Endothelial cell of umbilical vein (primary cell): ENCODE measurements around the gene TRERF1. TPM values are rescaled to one million over a fixed set of nuclear protein-coding genes. Genes with fewer than 3 reads are reported as not detected.

Source experiments
- BruUV-seq: library from RNA; stranded (reverse); fragments of 400-500 nt; replicated peaks from 2 replicates; lab custom pipeline; 2021; lab: Mats Ljungman, UMichigan
- CTCF ChIA-PET: fragments of 300-600, 350-600 bp; sonication (Branson Sonifier 250); formaldehyde crosslinking; loops from one replicate; lab custom pipeline; 2021; ENCODE audit warnings: antibody characterized with exemption, inconsistent platforms; lab: Charles Lee
- POLR2A ChIA-PET: fragments of 300-600, 350-600 bp; sonication (Branson Sonifier 250); formaldehyde crosslinking; loops from one replicate; lab custom pipeline; 2021; ENCODE audit warnings: antibody characterized with exemption, inconsistent platforms; lab: Charles Lee
- DNase-seq: peaks from one replicate; pipeline ENCODE4 v3.0.0-alpha.2; 2011; ENCODE audit warnings: low read depth, low spot score
- FAIRE-seq: peaks from 2 replicates; lab custom pipeline; 2011; peaks lifted over from hg19 to GRCh38; lab: Jason Lieb, UNC
- H2AFZ ChIP-seq: 2 replicates; pipeline ENCODE4 v1.6.0; 2012; ENCODE audit warnings: low read depth, low read length, control low read depth, inconsistent platforms
- H3K27ac ChIP-seq: 2 replicates; pipeline ENCODE4 v1.5.1; 2011; ENCODE audit warnings: low read depth, mild to moderate bottlenecking, control low read depth, low read length, moderate library complexity; ENCODE audit not compliant: insufficient read depth
- H3K27me3 ChIP-seq, 2 experiments: 2 replicates each; pipeline versions ENCODE4 v1.6.0 to v1.6.1; 2011; ENCODE audit warnings: low read length in 2 of 2, mixed read lengths in 1 of 2; ENCODE audit not compliant: control insufficient read depth in 2 of 2, insufficient read depth in 2 of 2
- H3K36me3 ChIP-seq, 2 experiments: 2 replicates in 1 of 2; 3 replicates in 1 of 2; pipeline ENCODE4 v1.5.1; 2011; ENCODE audit warnings: low read length in 2 of 2, mild to moderate bottlenecking in 1 of 2, moderate library complexity in 1 of 2; ENCODE audit not compliant: control insufficient read depth in 2 of 2, insufficient read depth in 2 of 2; ENCODE audit errors: extremely low read depth in 1 of 2
- H3K4me1 ChIP-seq: 3 replicates; pipeline ENCODE4 v1.5.1; 2011; ENCODE audit warnings: mild to moderate bottlenecking, low read length; ENCODE audit not compliant: control insufficient read depth, insufficient read depth; ENCODE audit errors: extremely low read depth
- H3K4me2 ChIP-seq: 2 replicates; pipeline ENCODE4 v1.6.1; 2011; ENCODE audit warnings: low read length, control low read depth, mixed read lengths; ENCODE audit not compliant: insufficient read depth
- H3K4me3 ChIP-seq, 3 experiments: fragments of 200-600 bp in 1 of 3; sonication (generic), shearing (Covaris generic) in 1 of 3; replicated peaks in 1 of 3; 2 replicates each; pipeline ENCODE4 v1.5.1; 2011 to 2016; ENCODE audit warnings: control low read depth in 3 of 3, low read length in 3 of 3, mild to moderate bottlenecking in 2 of 3, inconsistent platforms in 1 of 3, low read depth in 1 of 3, moderate library complexity in 1 of 3; ENCODE audit not compliant: insufficient read depth in 1 of 3
- H3K79me2 ChIP-seq: 2 replicates; pipeline ENCODE4 v1.6.0; 2012; ENCODE audit warnings: low read length, inconsistent platforms; ENCODE audit not compliant: control insufficient read depth, insufficient read depth
- H3K9ac ChIP-seq: replicated peaks from 2 replicates; pipeline ENCODE3; 2011; ENCODE audit warnings: low read length, control low read depth; ENCODE audit not compliant: insufficient read depth; ENCODE audit errors: extremely low read depth
- H3K9me1 ChIP-seq: replicated peaks from 3 replicates; pipeline ENCODE4 v1.6.0; 2011; ENCODE audit warnings: mild to moderate bottlenecking, low read length; ENCODE audit not compliant: control insufficient read depth, insufficient read depth; ENCODE audit errors: extremely low read depth
- H3K9me3 ChIP-seq: replicated peaks from 2 replicates; pipeline ENCODE4 v1.5.1; 2012; ENCODE audit warnings: low read length, inconsistent platforms; ENCODE audit not compliant: control insufficient read depth, insufficient read depth
- H4K20me1 ChIP-seq: replicated peaks from 2 replicates; pipeline ENCODE3; 2011; ENCODE audit warnings: mild to moderate bottlenecking, low read length; ENCODE audit not compliant: control insufficient read depth, insufficient read depth; ENCODE audit errors: extremely low read depth
- EZH2 ChIP-seq: IDR thresholded peaks from 2 replicates; pipeline ENCODE4 v1.6.1; 2012; ENCODE audit warnings: borderline replicate concordance, low read depth, mild to moderate bottlenecking, moderate library complexity, low read length, inconsistent platforms; ENCODE audit not compliant: severe bottlenecking
- FOS ChIP-seq: IDR thresholded peaks from 2 replicates; pipeline ENCODE4 v1.6.1; 2011; ENCODE audit warnings: mild to moderate bottlenecking, low read length, moderate library complexity, borderline replicate concordance; ENCODE audit not compliant: insufficient read depth
- GATA2 ChIP-seq: IDR thresholded peaks from 2 replicates; pipeline ENCODE4 v1.7.0; 2011; ENCODE audit warnings: low read depth, mild to moderate bottlenecking, moderate library complexity, mixed read lengths, low read length; ENCODE audit not compliant: insufficient read length, insufficient read depth
- JUN ChIP-seq: IDR thresholded peaks from 2 replicates; pipeline ENCODE4 v1.6.1; 2011; ENCODE audit warnings: borderline replicate concordance, low read depth; ENCODE audit not compliant: insufficient read length, insufficient read depth
- MYC ChIP-seq: IDR thresholded peaks from one replicate; pipeline ENCODE4 v1.6.1; 2011; ENCODE audit warnings: mild to moderate bottlenecking, low read depth, low read length
- POLR2A ChIP-seq: IDR thresholded peaks from 2 replicates; pipeline ENCODE4 v1.6.1; 2012; ENCODE audit warnings: low read depth, mild to moderate bottlenecking, control low read depth, low read length
- POLR2AphosphoS5 ChIP-seq: IDR thresholded peaks from 2 replicates; pipeline ENCODE4 v1.6.1; 2012; ENCODE audit warnings: low read depth, mild to moderate bottlenecking, control low read depth, low read length, moderate library complexity; ENCODE audit not compliant: insufficient read depth
- dilution Hi-C: fragments of 300-500 bp; cut with MboI; formaldehyde crosslinking; loops from one replicate; pipeline ENCODE4 v1.15.0; 2019; ENCODE audit warnings: low sequenced_read_pairs; ENCODE audit not compliant: extremely low pct_ligation_motif_present
- intact Hi-C: fragments of 100-400 bp; cut with micrococcal nuclease; formaldehyde crosslinking; loops from one replicate; pipeline ENCODE4 v1.10.0; 2022
- polyA plus RNA-seq, 4 experiments: library from polyadenylated mRNA; depleted of rRNA in 3 of 4; stranded (reverse) in 3 of 4; unstranded in 1 of 4; fragments of >200 nt; gene quantifications; 2 replicates each; pipeline versions ENCODE4 v1.2.1 to v1.2.3, GENCODE V29; 2011 to 2012; ENCODE audit warnings: missing spikeins in 1 of 4
- total RNA-seq: library from RNA; stranded (reverse); gene quantifications from 2 replicates; pipeline ENCODE4 v1.2.3, GENCODE V29; 2021
- TF ChIP-seq, protein P1 (sequence below), 2 donors: IDR thresholded peaks; 1 replicate in 1 of 2; 2 replicates in 1 of 2; pipeline ENCODE4 v1.5.1; 2011; ENCODE audit warnings: low read length in 2 of 2, mild to moderate bottlenecking in 2 of 2, moderate library complexity in 2 of 2, control low read depth in 1 of 2, inconsistent platforms in 1 of 2, low read depth in 1 of 2; ENCODE audit not compliant: insufficient read depth in 1 of 2; ENCODE audit errors: extremely low read depth in 1 of 2
- TF ChIP-seq, protein P2 (sequence below): IDR thresholded peaks from 2 replicates; pipeline ENCODE4 v1.6.1; 2011; ENCODE audit not compliant: insufficient read depth, insufficient read length

Gene TRERF1
- total and polyA plus RNA-seq, 2 donors (not counting 3 experiments of a cell fraction or from before 2014, with no cell fraction given) = 0.73 to 5.5 TPM

DNA sequence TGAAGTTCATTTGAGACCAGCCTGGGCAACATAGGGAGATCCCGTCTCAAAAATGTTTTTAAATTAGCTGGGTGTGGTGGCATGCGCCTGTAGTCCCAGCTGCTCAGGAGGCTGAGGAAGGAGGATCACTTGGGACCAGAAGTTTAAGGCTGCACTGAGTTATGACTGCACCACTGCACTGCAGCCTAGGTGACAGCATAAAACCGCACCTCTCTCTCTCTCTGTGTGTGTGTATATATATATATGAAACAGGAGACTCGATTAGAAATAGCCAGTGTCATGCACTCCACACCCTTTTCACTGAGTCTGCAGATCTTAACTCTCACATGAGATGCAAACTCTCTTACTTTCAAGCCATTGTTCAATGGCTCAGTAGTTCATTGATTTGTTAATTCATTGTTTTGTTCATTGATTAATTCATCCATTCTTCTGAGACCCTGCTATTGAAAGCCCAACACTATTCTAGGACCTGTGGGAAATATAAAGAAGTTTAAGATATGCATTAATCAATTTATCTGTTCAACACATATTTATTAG, 181.7 kb downstream of the TRERF1 start:
- Histone ChIP-seq H4K20me1 (no peaks in the 10 kb centered on the region), H3K9ac (no peak overlapping the region), H2AFZ (no peak overlapping the region), H3K27me3 (no peaks in the 10 kb centered on the region), H3K36me3 (no peaks in the 10 kb centered on the region), H3K9me1 (no peaks in the 10 kb centered on the region), H3K79me2 (no peaks in the 10 kb centered on the region), H3K4me3 (no peak overlapping the region), H3K4me2 (no peak overlapping the region), H3K27ac (no peak overlapping the region), H3K9me3 (no peaks in the 10 kb centered on the region), H3K4me1 (no peaks in the 10 kb centered on the region)
- dilution Hi-C loops (no loop called here), intact Hi-C loops (no loop called here)
- CTCF ChIA-PET = no interaction called here
- BruUV-seq = no TSS peak
- POLR2A ChIA-PET = no interaction called here
- DNase-seq (no peak), FAIRE-seq (no peak)
- TF ChIP-seq POLR2AphosphoS5 (no peak), POLR2A (no peak), MYC (no peak), EZH2 (no peak), GATA2 (no peak), FOS (no peak), JUN (no peak)
- TF ChIP-seq, protein P1, sequence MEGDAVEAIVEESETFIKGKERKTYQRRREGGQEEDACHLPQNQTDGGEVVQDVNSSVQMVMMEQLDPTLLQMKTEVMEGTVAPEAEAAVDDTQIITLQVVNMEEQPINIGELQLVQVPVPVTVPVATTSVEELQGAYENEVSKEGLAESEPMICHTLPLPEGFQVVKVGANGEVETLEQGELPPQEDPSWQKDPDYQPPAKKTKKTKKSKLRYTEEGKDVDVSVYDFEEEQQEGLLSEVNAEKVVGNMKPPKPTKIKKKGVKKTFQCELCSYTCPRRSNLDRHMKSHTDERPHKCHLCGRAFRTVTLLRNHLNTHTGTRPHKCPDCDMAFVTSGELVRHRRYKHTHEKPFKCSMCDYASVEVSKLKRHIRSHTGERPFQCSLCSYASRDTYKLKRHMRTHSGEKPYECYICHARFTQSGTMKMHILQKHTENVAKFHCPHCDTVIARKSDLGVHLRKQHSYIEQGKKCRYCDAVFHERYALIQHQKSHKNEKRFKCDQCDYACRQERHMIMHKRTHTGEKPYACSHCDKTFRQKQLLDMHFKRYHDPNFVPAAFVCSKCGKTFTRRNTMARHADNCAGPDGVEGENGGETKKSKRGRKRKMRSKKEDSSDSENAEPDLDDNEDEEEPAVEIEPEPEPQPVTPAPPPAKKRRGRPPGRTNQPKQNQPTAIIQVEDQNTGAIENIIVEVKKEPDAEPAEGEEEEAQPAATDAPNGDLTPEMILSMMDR (IDR thresholded peaks at IDR 0.05; ENCODE audit: extremely low read depth in 1 of 2, insufficient read depth in 1 of 2, low read depth in 1 of 2, low read length in 2 of 2) = no peak
- TF ChIP-seq, protein P2, sequence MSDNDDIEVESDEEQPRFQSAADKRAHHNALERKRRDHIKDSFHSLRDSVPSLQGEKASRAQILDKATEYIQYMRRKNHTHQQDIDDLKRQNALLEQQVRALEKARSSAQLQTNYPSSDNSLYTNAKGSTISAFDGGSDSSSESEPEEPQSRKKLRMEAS = no peak
